HG03064 (cell line): ENCODE results near the gene ALAS1.
"Not testable (repeated sequence)": the region's sequence is repeated elsewhere in the genome, so short reads cannot be mapped to it uniquely, and the experiment has no call there.

ENCODE experiments used
- ATAC-seq: cut with Tn5 transposase; IDR thresholded peaks from one replicate; pipeline ENCODE4 v1.9.1; 2021; ENCODE audit warnings: low read depth; ENCODE audit not compliant: unreplicated experiment

ALAS1 gene

DNA sequence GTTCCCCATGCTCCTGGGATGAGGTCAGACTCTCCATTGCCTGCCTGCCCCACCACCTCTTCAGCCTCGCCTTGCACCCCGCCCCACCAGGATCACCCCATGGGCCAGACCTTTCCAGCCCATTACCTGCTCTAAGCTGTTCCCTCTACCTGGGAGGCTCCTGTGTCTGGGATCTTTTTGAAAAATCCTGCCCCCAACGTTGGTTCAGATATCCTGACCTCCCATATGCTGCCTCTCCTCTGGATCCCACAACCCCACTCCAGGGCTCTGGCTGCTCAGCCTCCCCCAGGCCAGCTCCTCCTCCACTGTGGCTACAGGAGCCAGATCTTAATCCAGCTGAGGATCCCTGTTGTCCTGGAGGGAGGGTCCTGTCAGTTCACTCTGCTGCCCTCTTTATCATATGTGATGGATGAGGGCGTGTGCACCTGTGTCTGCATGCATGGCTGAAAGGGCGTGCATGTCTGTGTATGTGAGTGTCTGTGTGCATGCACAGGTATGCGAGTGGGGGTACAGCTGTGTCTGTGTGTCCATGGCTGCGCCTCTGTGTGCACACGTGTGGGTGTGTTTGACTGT, 21.7 kb upstream of the ALAS1 start:
- no peak for ATAC-seq

DNA sequence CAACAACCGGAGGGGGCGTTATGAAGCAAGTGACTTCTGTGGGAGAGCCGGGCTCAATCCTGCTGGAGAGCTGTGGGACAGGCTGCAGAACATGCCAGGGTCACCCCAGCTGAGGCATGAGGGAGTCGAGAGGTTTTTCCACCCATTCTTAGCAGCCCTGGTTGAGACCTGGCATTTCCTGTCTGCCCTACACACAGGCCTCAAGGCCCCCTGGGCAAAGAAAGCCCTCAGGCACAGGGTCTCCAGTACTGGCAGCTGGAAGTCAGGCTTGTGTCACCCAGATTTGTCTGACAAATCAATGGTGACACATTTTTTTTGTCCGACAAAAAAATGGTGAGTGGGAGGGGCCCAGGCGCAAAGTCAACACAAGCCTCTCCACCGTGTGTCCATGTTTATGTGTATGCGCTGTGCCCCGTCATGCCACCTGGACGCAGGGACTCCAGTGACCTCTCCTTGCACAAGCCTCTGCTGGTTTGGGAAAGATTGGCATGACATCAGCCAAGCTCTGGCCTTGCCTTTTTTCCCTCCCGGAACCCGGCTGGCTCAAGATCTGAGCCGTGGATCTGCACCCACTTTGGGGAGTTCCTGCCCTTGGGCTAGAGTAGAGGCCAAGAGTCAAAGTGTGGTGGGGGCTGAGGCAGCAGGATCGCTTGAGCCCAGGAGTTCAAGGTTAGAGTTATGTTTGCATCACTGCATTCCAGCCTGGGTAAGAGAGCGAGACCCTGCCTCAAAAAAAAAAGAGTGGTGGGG, 20.8 kb upstream of the ALAS1 start:
- no peak for ATAC-seq

DNA sequence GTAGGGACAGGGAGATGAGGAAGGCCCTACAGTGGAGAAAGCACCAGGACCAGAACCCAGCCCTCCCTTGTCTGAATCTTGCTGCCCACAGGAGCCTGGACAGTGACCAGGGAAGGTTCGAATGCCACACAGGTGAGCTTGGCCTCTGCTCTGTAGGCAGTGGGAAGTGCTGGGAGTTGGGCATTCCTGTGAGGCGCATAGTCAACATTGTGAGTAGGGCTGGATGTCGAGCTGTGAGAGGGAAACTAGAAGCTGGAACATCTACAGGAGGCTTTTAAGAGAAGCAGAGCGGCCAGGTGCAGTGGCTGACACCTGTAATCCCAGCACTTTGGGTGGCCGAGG, 20.3 kb upstream of the ALAS1 start:
- no peak for ATAC-seq

GRCh38 chr3:52178126-52178525, 19.8 kb upstream of the ALAS1 start:
- not testable (repeated sequence) for ATAC-seq

DNA sequence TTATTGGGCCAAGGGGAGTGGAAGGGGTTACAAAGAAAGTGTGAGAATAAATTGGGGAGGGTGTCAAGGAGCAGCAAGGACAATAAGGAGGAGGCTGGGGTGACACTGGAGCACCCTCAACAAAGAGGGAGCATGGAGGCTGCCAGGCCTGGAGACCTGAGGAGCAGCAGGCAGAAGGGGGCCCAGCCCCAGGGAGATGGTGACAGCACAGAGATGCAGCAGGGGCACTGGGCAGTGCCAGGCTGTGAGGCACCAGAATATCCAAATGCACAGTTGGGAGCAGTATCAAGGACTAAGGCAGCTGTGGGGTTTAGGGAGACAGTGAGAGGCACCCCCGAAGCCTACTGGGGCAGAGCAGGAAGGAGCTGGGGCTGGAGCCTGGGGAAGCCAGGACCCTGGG, 19.4 kb upstream of the ALAS1 start:
- no peak for ATAC-seq

- no peak for ATAC-seq
Observed at GRCh38 chr3:52181543-52181942, 16.4 kb upstream of the ALAS1 start.

DNA sequence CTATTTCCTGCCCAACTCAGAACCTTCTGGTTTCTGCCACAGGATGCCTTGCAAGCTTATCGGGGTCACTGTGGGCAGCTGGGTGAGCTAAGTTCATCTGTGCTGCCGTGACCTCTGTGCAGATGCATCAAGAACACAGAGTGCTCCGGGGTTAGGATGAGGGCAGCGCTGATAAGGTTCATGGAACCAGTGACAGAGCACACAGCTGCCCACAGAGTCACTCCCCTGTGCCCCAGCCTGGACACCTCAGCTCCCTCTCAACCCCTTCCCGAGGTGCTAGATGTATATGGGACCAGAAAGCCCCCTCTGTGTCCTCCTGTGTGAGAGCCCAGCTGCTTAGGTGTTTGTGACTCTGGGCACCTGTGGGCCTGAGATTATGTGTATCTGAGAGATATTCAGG, 15.8 kb upstream of the ALAS1 start:
- ATAC-seq, result no peak

DNA sequence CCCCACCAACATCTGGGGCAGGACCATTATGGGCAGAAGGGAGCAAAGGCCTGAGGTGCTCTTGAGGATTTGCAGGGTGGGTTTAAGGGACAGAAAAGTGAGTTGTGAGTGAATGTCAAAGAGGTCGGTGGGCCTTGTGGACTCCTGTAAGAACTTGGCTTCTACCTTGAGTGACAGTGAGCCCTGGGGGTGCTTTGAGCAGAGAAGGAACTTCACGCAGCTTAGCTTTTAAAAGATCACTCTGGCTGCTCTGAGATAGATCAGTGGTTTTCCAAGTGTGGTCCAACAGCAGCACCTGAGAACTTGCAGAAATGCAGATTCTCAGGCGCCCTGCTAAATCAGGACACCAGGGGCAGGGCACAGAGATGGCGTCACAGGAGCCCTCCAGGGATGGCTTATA, 15.3 kb upstream of the ALAS1 start:
- no peak for ATAC-seq

- ATAC-seq, result no peak
Observed at GRCh38 chr3:52183786-52184445, 14.0 kb upstream of the ALAS1 start.

DNA sequence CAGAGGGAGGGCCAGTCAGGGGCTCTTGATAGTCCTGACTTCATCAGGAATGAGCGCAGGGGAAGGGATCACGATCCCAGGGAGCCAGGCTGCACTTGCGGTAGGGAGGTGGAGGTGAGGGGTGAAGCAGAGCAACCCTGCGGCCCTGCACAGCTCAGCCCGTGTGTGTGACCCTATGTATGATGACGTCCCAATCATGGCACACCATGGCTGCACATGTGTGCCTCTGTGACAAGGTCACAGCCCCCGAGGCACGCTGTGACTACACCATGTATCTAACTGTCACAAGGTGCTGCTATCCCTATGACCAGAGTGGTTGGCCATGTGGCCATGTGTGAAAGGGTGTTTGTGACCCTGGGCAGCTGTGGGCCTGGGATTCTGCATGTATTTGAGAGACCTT, 13.3 kb upstream of the ALAS1 start:
- ATAC-seq, result no peak

DNA sequence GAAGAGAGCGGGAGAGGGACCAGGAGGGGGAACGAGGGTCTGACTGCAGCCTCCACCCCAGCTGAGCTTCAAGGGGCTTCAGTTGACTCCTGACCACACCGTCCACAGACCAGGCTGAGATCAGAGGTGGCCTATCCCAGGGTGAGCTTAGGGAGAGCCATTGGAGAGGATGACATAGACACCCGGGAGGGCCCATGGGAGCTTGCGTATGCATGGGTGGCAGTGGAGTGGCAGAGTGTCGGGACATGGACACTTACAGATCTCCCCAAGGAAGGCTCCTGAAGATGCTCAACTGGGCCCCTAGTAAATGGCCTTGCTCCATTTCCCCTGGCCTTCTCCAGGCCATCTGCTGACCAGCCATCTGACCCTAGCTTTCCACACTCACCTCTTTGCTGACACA, 12.6 kb upstream of the ALAS1 start:
- ATAC-seq, result no peak

DNA sequence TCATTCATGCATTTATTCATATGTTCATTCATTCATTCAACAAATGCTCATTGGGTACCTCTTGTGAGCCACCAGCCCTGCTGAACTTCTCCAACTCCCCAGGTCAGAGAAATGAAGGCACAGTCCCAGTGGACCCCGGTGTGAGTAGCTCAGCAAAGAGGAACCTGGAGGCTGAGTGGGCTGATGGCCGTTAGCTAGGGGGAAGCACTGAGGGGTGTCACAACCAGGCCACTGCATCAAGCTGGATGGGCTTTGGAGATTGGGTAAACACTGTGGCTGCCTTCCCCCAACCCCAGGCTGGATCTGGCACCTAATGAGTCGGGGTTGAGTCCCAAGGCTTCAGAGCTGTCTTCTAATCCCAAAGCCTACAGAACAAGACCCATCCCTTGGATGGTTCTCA, 12.1 kb upstream of the ALAS1 start:
- ATAC-seq, result no peak

DNA sequence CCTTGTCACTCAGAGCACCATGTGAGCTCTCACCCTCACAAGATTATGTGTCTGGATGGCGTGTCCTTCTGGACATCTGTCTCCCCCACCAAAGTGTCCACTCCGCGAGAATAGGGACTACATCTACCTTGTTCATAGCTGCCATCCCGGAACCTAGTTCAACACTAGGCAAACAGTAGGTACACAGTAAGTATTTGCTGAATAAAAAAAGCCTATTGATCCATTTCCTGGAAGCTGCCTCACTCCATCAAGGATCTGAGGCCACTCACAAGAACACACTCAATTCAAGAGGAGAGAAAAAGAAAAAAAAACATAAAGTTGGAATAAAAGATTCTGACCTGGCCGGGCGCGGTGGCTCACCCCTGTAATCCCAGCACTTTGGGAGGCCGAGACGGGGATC, 11.2 kb upstream of the ALAS1 start:
- no peak for ATAC-seq

DNA sequence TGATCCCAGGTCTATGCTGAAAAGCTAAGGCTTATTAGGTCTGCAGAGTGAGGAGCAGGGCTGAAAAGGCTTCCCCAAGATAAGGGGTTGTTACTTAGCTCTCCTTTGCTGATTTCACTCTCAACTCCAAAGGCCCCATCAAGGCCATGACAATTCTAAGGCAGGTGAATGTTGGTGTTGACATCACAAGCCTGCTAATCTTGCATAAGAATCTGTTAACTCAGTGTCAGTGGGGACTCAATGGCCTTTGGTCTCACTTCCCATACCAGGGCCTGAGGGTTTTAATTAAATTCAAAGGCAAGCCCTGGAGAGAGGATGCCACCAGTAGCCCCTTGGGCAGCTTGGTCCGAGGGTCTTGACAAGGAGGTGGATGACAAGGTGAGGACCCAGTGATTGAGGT, 9.4 kb upstream of the ALAS1 start:
- ATAC-seq, result no peak

- no peak for ATAC-seq
Observed at GRCh38 chr3:52190294-52191074, 7.5 kb upstream of the ALAS1 start.

- no peak for ATAC-seq
Observed at GRCh38 chr3:52191663-52192062, 6.3 kb upstream of the ALAS1 start.

DNA sequence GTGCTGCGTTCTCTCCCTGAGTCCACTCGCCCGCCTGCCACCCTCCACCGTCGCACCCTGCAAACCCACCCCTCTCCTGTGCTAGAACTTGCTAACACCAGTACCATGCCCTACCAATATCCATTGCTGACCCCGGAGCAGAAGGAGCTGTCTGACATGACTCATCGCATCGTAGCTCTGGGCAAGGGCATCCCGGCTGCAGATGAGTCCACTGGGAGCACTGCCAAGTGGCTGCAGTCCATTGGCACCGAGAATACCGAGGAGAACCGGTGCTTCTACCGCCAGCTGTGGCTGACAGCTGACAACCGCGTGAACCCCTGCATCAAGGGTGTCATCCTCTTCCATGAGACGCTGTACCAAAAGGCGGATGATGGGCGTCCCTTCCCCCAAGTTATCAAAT, 4.9 kb upstream of the ALAS1 start:
- no peak for ATAC-seq

DNA sequence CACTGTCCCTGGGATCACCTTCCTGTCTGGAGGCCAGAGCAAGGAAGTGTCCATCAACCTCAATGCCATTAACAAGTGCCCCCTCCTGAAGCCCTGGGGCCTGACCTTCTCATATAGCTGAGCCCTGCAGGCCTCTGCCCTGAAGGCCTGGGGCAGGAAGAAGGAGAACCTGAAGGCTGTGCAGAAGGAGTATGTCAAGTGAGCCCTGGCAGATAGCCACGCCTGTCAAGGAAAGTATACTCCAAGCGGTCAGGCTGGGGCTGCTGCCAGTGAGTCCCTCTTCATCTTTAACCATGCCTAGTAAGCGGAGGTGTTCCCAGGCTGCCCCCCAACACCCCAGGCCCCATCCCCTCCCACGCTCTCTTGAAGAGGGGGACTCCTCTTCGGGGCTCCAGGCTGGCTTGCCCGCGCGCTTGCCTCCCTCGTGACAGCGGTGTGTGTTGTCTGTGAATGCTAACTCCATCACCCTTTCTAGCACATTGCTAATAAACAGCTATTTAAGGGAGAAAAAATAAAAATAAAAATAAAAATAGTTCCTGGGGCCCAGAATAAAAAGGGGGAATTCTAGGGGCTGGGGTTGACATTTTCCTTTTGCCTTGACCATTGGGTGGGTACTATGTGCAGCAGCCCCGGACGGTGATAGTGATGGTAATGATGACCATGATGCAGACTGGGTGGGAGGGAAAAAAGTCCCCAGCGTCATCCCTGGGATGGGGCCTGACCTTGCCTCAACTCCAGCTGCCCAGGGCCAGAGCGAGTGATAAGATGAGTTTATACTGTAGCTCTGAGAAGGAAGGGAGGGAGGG, 3.3 kb upstream of the ALAS1 start:
- ATAC-seq, result no peak

DNA sequence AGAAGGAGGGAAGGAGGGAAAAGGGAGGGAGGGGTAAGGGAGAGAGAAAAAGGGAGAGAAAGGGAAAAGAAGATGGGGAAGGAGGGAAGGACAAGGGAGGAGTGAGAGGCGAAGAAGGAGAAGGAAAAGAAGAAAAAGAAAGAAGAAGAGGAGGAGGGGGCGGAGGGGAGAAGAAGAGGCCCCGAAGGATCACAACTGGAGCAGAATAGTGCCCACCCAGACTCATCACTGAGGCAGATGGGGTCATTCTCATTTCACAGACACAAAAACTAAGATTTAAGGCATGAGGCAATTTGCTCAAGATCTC, 2.7 kb upstream of the ALAS1 start:
- ATAC-seq, result no peak

DNA sequence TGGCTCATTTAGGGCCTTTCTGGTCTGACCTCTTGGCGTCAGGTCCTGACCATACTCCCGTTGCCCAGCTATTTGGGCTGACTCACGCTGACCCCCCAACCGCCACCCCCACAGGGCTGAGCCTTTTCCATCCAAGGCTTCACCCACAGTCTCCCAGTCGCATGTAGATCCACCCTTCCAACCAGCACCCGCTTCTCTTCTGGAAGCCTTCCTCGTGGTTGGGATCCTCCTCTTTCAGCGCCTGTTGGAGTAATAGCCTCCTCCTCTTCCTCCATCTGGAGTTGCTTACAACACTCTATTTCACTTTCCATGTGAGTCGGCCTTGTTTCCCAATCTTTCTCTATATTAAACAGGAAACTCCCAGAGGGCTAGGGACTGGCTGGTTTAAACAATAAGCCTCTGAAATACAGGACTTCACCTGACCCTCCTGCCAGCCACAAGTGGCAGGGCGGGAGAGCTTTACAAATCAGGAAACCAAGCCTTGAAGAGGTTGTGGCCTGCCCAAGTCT, 2.1 kb upstream of the ALAS1 start:
- no peak for ATAC-seq

DNA sequence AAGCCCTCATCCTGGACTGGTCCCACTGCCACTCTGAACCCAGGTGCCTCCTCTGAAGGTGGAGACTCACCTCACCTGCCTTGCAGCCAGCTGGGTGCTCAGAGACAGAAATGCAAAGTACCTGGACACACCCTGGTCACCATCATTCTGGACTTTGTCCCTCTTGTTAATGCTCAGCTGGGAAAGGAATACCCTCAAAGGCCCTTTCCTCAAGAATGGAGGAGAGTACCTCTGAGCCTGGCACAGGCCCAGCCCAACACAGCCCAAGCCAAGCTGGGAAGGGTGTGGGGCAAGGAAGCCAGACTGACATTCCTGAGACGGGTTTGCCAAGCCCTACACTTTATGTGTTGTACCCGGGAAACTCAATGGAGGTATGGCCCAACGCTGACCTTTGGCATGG, 983 bp upstream of the ALAS1 start:
- no peak for ATAC-seq
